HG02571 (cell line): ENCODE results near the gene PKNOX2.

ENCODE experiments used
- ATAC-seq: cut with Tn5 transposase; IDR thresholded peaks from one replicate; pipeline ENCODE4 v1.9.1; 2021; ENCODE audit warnings: mild to moderate bottlenecking, moderate library complexity; ENCODE audit not compliant: unreplicated experiment

PKNOX2 gene

DNA sequence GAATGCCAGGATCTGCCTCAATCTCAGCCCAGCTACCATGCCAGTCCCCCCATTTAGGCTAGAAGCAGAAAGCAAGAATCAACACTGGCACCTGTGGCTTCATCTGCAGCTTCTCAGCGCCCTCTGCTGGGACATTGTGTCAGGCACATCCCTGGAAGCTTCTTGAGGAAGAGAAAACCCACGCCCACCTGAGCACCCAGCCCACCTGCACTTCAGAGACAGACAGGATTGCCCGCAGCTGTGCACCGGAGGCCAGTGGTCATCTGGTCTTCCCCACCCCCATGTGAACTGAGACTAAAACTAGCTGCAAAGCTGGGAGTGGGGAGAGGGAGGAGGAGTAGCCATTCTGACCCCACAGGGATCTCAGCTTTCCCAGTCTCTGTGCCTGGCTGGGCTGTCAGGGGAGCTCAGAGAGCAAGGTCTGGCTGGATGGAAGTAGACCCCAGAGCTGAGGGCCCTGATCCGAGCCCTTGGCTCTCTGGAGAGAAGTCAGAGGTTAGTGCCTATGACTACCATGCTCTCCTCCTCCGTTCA, 264.7 kb downstream of the PKNOX2 start:
- peak; percentile 51 for ATAC-seq

DNA sequence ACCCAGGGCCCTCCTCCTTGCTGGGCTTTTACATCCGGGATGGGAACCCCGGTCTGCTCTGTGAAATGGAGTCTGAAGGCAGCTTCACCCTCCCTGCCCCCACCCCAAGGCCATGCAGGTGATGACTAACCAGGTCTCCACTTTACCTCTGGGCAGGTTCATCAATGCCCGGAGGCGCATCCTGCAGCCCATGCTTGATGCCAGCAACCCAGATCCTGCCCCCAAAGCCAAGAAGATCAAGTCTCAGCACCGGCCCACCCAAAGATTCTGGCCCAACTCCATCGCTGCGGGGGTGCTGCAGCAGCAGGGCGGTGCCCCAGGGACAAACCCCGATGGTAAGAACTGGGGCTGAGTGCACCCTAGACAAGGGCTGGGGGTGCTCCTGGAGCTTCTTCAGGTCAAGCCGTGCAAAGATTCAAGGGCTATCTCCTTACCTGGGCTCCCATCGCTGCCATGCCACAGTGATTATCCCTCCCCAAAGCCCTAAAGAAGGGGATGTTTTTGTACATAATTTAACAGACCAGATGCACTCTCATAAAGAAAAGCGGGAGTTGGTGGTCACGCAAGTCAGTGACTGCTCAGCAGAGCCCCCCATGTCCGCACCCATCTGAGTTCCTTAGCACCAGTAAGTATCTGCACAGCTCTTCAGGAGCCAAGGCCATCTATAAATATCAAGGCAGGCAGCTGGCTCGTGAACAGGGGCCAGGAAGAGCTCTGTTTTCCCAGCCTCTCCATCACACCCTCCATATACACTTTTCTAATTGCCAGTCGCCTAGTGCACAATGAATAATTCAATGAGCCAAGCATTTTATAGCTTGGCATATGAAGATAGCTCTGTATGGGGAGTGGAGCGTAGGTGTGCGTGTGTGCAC, 265.5 kb downstream of the PKNOX2 start:
- ATAC-seq = no peak

DNA sequence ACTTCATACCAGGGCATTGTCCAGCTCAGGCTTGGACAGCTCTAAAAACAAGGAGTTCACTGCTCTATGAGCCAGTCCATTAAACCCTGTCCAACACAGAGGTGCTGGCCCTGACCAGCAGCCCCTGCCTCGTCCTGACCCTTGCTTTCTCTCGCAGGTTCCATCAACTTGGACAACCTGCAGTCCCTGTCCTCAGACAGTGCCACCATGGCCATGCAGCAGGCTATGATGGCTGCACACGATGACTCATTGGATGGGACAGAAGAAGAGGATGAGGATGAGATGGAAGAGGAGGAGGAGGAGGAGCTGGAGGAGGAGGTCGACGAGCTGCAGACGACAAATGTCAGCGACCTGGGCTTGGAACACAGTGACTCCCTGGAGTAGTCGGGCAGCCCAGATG, 266.5 kb downstream of the PKNOX2 start:
- ATAC-seq = no peak

DNA sequence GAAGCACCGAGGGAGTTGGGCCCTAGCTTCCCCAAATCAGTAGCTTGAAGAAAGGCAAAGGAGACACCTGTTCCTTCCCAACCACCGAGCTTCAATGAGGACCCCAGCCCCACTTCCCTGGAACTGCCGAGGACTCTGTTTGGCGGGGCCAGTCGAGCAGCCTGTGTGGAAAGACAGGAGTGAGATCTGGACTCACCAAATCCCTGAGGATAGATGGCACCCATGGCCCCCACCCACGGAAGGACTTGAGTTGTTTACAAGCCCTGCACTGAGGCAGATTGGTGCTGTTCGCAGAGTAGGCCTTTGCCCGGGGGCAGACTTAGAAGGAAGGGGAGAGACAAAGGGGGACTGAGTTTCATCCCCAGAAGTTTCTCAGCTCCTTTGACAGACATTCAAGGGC, 266.9 kb downstream of the PKNOX2 start:
- ATAC-seq = no peak

DNA sequence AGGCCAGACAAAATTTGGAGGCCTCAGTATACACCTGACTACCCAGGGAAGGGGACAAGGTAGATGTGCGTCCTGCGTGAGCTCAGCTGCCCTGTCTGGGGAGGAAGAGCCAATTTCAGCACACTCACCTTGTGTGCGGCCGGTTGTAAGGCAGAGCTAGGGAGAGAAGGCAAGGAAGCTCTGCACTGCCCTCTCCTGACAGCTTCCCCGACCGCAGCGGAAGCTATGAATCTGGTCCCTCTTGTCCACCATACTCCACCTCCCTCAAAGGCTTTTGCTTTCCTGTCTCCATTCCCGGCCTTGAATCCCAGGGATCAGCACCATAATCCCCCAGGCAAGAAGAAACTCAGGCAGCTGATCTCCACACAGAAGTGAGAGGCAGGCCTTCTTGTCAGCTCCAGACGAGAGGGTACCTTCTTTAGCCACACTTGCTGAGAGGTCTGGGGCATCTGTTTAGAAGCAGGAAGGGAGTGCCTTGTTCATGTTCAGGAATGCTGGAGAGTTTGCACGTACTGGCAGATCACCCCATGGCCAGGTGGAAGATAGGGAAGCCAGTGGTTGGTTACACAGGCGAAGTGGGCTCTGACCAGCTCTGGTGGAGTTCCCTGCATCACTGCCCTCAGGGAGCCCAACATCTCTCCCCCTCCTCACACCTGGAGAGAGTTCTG, 269.0 kb downstream of the PKNOX2 start:
- ATAC-seq = no peak

DNA sequence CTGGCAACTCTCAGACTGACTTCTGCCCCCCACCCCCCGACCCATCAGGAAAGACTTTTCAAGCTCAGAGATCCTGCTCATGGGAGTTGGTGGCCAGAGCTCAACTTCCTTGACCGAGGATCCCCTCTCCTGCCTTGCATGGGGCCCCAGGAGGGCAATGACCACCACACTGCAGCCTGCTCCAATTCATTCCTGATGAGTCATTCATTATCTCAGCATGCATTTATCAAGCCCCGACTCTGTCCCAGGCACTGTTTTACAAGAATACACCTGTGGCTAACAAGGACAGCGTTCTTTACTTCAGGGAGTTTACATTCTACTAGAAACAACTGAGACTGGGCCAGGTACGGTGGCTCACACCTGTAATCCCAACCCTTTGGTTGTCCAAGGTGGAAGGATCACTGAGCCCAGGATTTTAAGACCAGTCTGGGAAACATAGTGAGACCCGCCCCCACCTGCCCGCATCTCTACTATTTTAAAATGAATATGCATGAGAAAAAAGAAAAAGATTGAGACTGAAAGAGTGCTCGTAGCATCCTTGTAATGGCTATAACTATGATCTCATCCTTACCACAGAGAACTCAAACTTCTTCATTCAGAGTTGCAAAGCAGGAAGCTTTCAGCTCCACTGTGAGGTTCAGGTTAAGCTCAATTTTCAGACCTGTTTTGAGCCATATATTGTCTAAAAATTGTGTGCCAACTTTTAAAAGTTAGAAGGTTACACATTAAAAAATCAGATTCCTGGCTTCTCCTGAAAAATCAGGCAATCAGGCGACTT, 271.1 kb downstream of the PKNOX2 start:
- ATAC-seq = no peak

DNA sequence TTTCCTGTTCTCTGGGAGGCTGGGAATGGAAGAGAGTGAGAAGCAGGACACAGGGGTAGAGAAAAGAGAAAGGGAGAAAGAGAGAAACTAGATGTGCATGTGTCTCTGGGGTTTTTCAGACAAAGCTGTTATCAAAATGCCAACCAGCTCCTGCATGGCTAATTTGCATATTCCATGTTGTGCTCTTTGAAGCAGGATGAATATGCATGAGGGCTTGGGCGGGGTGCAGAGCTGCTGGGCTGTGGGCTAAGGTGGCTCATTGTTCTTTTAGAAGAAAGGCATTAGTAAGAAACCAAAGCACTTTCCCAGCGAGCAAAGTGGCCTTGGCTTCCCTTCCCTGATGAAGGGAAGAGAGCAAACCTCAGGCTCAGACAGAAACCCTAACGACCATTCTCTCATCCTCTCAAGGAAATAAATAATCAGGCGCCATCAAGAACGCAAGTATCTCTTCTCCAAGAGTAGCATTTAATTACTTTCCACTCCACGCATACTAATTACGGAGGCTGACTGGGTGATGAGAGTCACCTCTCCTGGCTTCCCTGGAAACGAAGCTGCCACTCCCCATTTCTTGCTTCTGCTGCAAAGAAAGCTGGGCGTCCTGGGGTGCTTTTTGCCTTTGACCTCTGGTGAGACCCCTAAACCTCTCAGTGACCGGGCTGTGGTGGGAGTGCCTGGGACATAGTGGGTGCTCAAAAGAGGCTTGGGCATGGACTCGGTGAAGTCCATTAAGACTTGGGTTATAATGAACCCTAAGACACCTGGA, 277.3 kb downstream of the PKNOX2 start:
- ATAC-seq = no peak

DNA sequence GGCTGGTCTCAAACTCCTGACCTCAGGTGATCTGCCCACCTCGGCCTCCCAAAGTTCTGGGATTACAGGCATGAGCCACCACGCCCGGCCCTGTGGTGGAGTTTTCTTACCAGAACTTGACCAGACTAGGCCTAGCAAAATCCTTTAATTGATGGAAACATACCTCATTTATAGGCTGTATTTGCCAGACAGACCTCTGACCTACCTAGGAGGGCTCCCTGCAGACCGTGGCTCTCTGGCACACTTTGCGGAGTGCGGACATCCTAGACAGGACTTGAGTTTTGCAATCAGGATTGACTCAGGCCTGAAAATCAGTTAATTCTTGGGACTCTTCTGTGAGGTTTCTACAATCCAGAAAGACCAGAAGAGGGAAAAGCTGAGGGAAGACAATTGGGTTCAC, 278.4 kb downstream of the PKNOX2 start:
- no peak for ATAC-seq

DNA sequence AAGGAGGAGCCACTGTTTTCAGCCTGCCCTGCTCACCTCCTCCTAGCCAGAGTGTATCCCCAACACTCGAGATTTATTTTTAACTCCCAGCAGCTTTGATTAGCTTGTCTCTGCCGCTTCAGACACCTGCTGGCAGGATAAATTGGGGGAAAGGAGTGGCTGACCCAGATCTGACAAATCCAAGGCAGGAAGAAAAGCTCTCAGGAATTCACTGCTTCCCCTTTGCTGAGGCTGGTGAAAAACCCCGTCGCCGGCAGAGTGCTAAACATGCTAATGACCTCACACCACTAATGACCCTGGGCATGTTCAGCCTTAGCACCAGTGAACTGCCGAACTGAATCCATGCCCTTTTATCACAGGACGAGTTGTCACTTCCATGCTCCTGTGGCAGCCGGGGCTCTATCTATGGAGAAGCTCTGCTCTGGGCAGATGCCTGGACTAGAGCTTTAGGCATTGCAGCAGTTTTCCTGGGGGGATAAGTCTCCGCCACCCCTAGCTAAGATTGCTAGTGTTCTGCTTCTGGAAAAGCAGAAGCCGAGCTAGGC, 279.3 kb downstream of the PKNOX2 start:
- no peak for ATAC-seq

DNA sequence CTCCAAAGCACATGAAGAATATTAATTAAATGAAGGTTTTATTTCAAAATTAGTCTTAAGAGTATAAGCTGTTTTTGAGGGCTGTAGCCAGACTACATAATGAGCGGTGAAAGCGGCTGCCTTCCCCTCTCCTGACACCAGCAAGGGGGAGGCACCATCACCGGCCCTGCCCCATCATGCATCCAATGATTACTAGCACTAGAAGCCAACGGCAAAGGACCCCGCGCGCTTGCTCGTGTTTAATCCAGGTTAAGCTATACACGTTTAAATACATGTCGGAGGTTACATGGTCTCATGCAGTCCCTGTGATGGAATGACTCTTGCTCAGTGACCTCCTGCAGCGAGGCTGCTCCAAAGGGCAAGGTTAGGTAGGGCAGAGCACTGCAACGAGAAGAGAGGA, 281.2 kb downstream of the PKNOX2 start:
- ATAC-seq = no peak

DNA sequence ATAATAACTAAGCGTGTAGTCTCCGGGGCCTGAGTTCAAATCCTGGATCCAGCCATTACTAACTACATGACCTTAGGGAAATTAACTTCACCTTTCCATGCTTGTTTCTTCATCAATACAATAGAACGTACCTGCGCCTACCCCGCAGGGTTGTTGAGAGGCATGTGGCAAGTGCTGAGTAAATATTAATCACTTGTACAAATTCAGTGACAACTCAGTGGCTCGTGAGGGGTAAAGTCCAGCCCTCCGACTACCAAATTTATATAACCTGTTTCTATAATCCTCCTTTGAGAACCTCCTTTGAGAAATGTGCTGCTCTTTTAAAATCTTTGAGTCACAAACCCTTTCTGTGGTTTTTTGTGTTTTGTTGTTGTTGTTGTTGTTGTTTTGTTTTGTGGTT, 281.7 kb downstream of the PKNOX2 start:
- no peak for ATAC-seq

DNA sequence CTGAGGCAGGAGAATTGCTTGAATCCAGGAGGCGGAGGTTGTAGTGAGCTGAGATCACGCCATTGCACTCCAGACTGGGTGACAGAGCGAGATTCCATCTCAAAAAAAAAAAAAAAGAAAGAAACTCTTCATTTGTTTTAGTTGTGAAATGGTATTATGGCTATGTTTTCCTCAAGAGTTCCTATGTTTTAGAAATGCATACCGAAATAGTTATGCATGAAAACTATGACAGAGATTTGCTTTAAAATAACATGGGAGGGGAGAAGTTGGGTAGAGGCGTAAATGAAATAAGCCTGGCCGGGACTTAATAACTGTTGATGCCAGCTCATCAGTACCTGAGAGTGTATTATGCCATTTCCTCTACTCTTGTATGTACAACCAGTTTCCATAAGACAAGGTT, 283.2 kb downstream of the PKNOX2 start:
- ATAC-seq = no peak

DNA sequence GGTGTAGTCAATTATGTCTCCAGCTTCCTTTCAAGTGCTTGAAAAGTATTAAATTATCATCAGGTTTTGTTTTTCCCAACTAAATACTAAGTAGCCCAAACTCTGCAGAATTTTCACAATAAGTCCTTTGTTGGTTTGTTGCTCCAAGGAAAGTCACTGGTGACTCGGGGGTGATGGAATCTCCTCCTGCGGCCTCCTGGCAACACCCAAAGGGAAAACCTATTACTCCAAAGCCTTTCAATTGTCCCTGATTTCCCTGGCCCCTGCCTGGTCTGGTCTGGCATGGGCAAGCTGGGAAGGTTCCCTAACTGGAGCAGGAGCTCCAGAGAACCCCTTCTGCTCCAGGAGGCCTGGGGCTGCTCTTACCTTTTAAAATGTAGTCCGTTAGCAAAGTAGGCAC, 283.6 kb downstream of the PKNOX2 start:
- no peak for ATAC-seq

DNA sequence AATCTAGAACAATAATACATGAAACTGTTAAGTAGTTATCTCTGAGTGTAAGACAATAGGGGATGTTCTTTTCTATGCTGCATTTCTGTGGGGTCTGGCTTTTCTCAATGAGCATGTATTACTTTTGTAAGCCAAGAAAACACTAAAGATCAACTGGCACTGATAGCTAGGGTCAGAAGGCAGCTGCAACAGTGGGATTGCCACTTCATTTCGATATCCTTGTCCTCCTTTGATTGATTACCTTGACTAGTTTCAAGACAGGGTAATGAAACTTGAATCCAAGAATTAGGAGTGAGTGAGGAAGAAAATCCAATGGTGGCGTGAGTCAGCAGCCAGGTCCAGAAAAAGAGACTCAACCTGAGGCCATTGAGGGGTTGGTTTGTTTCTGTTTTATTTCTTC, 285.0 kb downstream of the PKNOX2 start:
- ATAC-seq = no peak

DNA sequence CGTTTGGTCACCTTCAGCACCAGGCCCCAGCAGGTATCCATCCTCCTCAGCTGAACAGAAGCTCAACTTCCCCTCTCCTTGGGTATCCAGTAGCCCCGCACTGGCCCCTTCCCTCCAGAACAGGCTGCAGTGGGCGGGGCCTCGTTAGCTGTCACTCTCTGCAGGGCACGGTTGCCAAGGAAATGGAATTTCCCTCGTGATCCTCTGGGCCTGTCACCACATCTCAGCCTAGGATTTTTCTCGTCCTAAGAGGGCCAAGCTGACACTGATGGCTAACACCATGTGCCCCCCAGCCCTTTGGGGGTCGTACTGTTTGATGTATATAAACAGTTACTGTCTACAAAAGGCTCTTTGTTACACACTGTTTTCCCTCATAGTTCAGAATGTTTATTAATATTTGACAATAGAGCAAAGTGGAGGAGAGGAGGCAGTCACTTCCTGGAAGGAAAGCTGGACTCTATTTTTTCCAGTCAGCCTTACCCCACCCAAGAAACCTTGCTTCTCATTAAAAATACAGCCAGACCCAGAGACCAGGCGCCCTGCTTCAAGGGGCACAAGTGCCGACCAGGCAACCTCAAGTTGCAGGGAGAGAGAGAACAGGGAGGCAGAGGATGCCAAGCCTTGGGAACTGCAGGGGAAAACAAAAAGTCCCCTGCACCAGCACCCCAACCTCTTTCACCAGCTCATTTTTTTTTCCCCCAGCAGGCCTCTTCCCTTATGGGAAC, 287.0 kb downstream of the PKNOX2 start:
- ATAC-seq = no peak

DNA sequence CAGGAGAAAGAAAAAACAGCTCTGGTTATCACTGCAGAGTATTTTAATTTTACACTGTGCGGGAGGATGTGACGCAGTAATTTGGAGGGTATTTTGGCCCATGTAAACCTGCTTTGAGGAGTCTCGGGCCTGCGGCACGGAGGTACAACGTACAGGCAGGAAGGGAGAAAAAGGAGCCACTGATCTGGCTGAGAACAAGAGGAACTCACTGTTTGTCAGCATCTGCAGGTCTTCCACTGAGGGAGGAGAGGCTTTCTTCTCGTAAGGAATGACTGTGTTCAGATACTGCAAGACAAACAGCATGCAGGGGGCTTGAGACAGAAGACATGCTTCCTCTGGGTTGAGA, 287.5 kb downstream of the PKNOX2 start:
- ATAC-seq = no peak

DNA sequence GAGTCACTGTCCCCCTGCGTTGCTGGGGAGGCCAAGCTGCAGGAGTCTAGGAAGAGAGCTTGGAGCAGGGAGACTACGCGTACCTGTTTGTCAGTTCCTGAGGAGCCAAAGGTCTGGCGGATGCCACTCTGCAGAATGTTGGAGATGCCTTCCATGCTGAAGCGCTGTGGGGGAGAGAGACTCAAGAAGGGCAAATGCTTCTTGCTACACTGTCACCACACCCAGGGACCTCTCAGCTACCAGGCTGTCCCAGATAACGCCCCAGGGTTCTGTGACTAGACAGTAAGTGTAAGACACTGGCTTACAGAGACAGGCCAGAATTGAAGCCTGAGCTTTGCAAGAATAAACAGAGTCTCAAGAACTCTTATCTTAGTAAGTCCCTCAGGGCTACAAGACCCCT, 289.5 kb downstream of the PKNOX2 start:
- ATAC-seq = no peak

DNA sequence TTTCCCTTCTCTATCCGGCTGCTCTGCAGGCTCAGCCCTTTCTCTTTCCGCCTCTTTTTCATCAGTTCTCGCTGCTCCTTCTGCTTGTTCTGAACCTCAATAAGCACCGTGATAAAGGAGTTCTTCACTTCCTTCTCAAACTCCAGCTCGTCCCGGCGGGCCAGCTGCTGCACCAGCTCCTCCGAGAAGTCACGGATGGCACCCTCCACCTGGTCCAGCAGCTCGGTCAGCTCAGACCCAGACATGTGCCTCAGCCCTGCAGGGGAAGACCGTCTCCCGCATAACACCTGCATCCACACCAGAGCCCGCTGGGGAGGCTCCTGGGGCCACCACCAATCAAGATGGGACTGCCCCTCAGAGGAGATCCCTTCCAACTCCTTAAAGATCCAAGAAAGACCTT, 291.3 kb downstream of the PKNOX2 start:
- no peak for ATAC-seq

DNA sequence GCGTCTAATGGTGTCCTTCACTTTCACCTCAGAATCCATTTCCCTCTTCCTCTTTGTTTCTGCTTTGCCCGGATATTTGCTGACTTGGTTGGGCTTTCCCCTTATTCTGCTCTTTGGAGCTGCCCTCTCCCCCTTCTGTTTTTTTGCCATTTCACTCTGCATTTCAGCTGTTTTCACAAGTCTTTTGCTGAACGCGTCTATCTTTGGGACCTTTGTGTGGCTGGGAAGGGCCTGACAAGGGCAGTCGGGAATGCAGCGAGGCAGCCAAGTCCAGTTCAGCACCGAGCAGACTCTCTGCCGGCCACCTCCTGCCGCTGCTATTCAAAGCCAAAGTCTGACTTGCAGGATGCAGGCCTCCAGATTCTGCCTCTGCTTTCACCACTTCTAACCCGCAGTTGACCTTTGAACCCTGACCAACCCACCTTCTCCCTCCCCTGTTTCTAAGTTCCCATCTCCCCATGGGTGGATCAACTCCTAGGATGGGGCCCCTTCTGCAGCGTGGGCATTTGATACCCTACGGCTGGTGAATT, 293.3 kb downstream of the PKNOX2 start:
- ATAC-seq = no peak

DNA sequence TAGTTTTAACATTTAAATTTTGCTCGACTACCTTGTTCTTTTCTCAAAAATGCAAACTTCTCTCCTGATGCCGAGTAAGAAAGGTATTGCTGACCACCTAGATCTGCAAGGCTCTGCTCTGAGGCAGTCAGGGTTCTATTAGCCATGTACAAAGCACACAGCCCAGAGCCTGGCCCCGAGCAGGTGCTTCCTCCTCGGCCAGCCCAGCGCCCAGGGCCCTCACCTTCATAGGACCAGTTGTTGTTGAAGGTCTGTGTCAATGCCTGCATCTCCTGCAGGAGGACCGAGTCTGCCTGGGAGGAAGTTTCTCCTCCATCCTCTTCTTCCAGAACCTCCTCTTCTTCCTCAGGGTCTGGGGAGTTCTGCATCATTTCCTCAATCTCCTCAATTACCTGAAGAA, 295.7 kb downstream of the PKNOX2 start:
- ATAC-seq = no peak
